Spleen (tissue), 7 donors: ENCODE results near the gene SHH.

Source experiments
- POLR2A ChIP-seq, 3 donors: fragments of 450-650 bp; IDR thresholded peaks; one replicate each; pipeline ENCODE4 v1.5.1; 2017; ENCODE audit warnings: antibody characterized with exemption in 3 of 3, mild to moderate bottlenecking in 1 of 3
- POLR2AphosphoS5 ChIP-seq, 3 donors: sonication (generic); formaldehyde crosslinking; IDR thresholded peaks; one replicate each; pipeline ENCODE4 v1.5.1; 2017; ENCODE audit warnings: antibody characterized with exemption in 3 of 3
- TF ChIP-seq, protein P1 (sequence below), 11 experiments: fragments of 200-600 bp in 7 of 11; fragments of 450-650 bp in 4 of 11; sonication (generic) in 4 of 11; IDR thresholded peaks in 8 of 11; conservative IDR thresholded peaks in 3 of 11; 1 replicate in 7 of 11; 2 replicates in 4 of 11; pipeline versions ENCODE4 v1.4.0 to v1.8.0; 2016 to 2021; ENCODE audit warnings: antibody characterized with exemption in 11 of 11, inconsistent platforms in 4 of 11, mild to moderate bottlenecking in 1 of 11
- donor health status: DM: no; HTN: no; CAD: no; lungs with moderate emphysema.
- donor health status: DM: no; HTN: no; CAD: no.
- donor health status: DM: no; HTN: no; CAD: no.

DNA sequence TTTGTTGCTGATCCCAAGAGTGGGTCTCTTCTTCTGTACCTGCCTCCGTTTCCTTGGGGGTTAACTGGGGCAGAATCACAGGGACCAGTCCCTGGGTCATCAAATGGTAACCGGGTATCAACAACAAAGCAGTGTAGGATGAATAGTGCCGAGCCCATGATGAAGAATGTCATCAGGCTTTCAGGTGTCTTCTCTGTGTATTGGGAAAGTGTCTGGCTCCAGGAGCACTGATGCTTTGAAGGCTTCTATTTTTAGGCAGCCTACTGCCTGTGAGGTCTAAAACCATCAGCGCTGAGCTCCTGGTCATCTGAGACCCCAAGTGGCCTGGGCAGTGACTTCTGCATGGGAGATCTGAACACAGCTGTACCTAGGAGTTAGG is 48.2 kb upstream of the SHH start:
- TF ChIP-seq POLR2AphosphoS5 (IDR thresholded peaks at IDR 0.05) = no peak
- TF ChIP-seq, protein P1, sequence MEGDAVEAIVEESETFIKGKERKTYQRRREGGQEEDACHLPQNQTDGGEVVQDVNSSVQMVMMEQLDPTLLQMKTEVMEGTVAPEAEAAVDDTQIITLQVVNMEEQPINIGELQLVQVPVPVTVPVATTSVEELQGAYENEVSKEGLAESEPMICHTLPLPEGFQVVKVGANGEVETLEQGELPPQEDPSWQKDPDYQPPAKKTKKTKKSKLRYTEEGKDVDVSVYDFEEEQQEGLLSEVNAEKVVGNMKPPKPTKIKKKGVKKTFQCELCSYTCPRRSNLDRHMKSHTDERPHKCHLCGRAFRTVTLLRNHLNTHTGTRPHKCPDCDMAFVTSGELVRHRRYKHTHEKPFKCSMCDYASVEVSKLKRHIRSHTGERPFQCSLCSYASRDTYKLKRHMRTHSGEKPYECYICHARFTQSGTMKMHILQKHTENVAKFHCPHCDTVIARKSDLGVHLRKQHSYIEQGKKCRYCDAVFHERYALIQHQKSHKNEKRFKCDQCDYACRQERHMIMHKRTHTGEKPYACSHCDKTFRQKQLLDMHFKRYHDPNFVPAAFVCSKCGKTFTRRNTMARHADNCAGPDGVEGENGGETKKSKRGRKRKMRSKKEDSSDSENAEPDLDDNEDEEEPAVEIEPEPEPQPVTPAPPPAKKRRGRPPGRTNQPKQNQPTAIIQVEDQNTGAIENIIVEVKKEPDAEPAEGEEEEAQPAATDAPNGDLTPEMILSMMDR (IDR thresholded peaks at IDR 0.05 in 8 of 11, conservative IDR thresholded peaks at IDR 0.05 in 3 of 11) = no peak
- no peak for TF ChIP-seq POLR2A (IDR thresholded peaks at IDR 0.05)
